Fibroblast of lung (primary cell): ENCODE results near the gene SYNPR. TPM values are rescaled to one million over a fixed set of nuclear protein-coding genes. Genes with fewer than 3 reads are reported as not detected.
"Not testable (repeated sequence)": the region's sequence is repeated elsewhere in the genome, so short reads cannot be mapped to it uniquely, and the experiment has no call there.

Source experiments
- DNase-seq, 2 donors: peaks; one replicate each; pipeline versions ENCODE4 v3.0.0 to v3.0.0-alpha.2; 2010; ENCODE audit warnings: low read depth in 2 of 2
- H2AFZ ChIP-seq: 2 replicates; pipeline ENCODE4 v1.5.1; 2012; ENCODE audit warnings: low read length, control low read depth, inconsistent platforms
- H3K27ac ChIP-seq: 2 replicates; pipeline ENCODE4 v1.5.1; 2011; ENCODE audit warnings: low read length, control low read depth; ENCODE audit not compliant: insufficient read depth
- H3K27me3 ChIP-seq: 2 replicates; pipeline ENCODE4 v1.5.1; 2011; ENCODE audit warnings: mild to moderate bottlenecking, low read length; ENCODE audit not compliant: control insufficient read depth, insufficient read depth
- H3K36me3 ChIP-seq: 2 replicates; pipeline ENCODE4 v1.5.1; 2011; ENCODE audit warnings: low read length; ENCODE audit not compliant: control insufficient read depth, insufficient read depth
- H3K4me1 ChIP-seq: 2 replicates; pipeline ENCODE4 v1.5.1; 2011; ENCODE audit warnings: low read length; ENCODE audit not compliant: control insufficient read depth, insufficient read depth; ENCODE audit errors: extremely low read depth
- H3K4me2 ChIP-seq: 2 replicates; pipeline ENCODE4 v1.5.1; 2011; ENCODE audit warnings: low read length, control low read depth; ENCODE audit not compliant: insufficient read depth; ENCODE audit errors: extremely low read depth
- H3K4me3 ChIP-seq, 4 experiments: fragments of 200-600 bp in 1 of 4; sonication (generic) in 1 of 4; replicated peaks in 1 of 4; 2 replicates each; pipeline ENCODE4 v1.5.1; 2011 to 2016; ENCODE audit warnings: low read length in 4 of 4, low read depth in 3 of 4, mild to moderate bottlenecking in 3 of 4, control low read depth in 2 of 4, inconsistent platforms in 1 of 4, mixed read lengths in 1 of 4; ENCODE audit not compliant: insufficient read depth in 1 of 4; ENCODE audit errors: control extremely low read depth in 1 of 4
- H3K79me2 ChIP-seq: 2 replicates; pipeline ENCODE4 v1.5.1; 2012; ENCODE audit warnings: mild to moderate bottlenecking, low read length, inconsistent platforms; ENCODE audit not compliant: control insufficient read depth, insufficient read depth
- H3K9ac ChIP-seq: 2 replicates; pipeline ENCODE4 v1.5.1; 2011; ENCODE audit warnings: mild to moderate bottlenecking, low read length, control low read depth; ENCODE audit not compliant: insufficient read depth
- H3K9me3 ChIP-seq: 2 replicates; pipeline ENCODE4 v1.5.1; 2012; ENCODE audit warnings: low read depth, low read length; ENCODE audit not compliant: control insufficient read depth, insufficient read depth
- H4K20me1 ChIP-seq: 2 replicates; pipeline ENCODE4 v1.5.1; 2011; ENCODE audit warnings: low read length; ENCODE audit not compliant: control insufficient read depth, insufficient read depth; ENCODE audit errors: extremely low read depth
- EZH2 ChIP-seq: IDR thresholded peaks from 2 replicates; pipeline ENCODE4 v1.5.1; 2012; ENCODE audit warnings: low read length, control low read depth, mild to moderate bottlenecking; ENCODE audit errors: missing control alignments
- polyA plus RNA-seq, 2 donors: library from polyadenylated mRNA; depleted of rRNA in 1 of 2; stranded (reverse) in 1 of 2; unstranded in 1 of 2; fragments of >200 nt; gene quantifications; 2 replicates each; pipeline ENCODE4 v1.2.1, GENCODE V29; 2011 to 2012; ENCODE audit warnings: missing spikeins in 1 of 2
- total RNA-seq: library from RNA; depleted of rRNA; stranded (reverse); fragments of >200 nt; gene quantifications from 2 replicates; pipeline ENCODE4 v1.2.1, GENCODE V29; 2014
- TF ChIP-seq, protein P1 (sequence below), 2 donors: IDR thresholded peaks in 1 of 2; conservative IDR thresholded peaks in 1 of 2; 1 replicate in 1 of 2; 2 replicates in 1 of 2; pipeline ENCODE4 v1.5.1; 2011 to 2012; ENCODE audit warnings: low read length in 2 of 2, control low read depth in 1 of 2, inconsistent platforms in 1 of 2, low read depth in 1 of 2, mild to moderate bottlenecking in 1 of 2

SYNPR gene
- total and polyA plus RNA-seq, 2 donors (not counting 1 experiment from before 2014, with no cell fraction given) = not detected

DNA sequence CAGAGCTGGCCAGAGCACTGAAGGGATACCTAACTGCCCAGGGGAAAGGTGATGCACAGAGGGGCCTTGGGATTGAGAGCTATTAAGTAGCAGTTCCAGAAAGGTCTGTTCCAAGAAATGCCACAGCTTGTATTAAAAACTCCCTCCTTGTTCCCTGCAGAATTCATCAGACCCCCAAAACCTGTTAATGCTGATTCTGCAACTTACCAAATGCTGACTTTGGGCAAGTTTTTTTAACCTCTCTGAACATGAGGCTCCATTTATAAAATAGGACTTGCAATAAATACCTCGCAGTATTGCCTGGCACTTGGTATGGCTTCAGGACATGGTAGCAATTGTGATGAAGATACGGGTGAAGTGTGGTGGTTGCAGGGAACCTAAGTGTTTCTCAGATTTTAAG is 30.1 kb upstream of the SYNPR start:
- Histone ChIP-seq H3K9ac (no peak overlapping the region), H3K4me3 (no peak overlapping the region), H3K9me3 (no peaks in the 10 kb centered on the region), H3K4me2 (no peak overlapping the region), H3K4me1 (no peaks in the 10 kb centered on the region), H2AFZ (no peak overlapping the region), H3K36me3 (no peaks in the 10 kb centered on the region), H3K27ac (no peak overlapping the region), H3K79me2 (no peaks in the 10 kb centered on the region), H4K20me1 (no peaks in the 10 kb centered on the region), H3K27me3 (no peaks in the 10 kb centered on the region)
- TF ChIP-seq, protein P1, sequence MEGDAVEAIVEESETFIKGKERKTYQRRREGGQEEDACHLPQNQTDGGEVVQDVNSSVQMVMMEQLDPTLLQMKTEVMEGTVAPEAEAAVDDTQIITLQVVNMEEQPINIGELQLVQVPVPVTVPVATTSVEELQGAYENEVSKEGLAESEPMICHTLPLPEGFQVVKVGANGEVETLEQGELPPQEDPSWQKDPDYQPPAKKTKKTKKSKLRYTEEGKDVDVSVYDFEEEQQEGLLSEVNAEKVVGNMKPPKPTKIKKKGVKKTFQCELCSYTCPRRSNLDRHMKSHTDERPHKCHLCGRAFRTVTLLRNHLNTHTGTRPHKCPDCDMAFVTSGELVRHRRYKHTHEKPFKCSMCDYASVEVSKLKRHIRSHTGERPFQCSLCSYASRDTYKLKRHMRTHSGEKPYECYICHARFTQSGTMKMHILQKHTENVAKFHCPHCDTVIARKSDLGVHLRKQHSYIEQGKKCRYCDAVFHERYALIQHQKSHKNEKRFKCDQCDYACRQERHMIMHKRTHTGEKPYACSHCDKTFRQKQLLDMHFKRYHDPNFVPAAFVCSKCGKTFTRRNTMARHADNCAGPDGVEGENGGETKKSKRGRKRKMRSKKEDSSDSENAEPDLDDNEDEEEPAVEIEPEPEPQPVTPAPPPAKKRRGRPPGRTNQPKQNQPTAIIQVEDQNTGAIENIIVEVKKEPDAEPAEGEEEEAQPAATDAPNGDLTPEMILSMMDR (conservative IDR thresholded peaks at IDR 0.05 in 1 of 2, IDR thresholded peaks at IDR 0.05 in 1 of 2; ENCODE audit: low read depth in 1 of 2, low read length in 2 of 2) = no peak
- no peak for TF ChIP-seq EZH2
- no peak for DNase-seq

DNA sequence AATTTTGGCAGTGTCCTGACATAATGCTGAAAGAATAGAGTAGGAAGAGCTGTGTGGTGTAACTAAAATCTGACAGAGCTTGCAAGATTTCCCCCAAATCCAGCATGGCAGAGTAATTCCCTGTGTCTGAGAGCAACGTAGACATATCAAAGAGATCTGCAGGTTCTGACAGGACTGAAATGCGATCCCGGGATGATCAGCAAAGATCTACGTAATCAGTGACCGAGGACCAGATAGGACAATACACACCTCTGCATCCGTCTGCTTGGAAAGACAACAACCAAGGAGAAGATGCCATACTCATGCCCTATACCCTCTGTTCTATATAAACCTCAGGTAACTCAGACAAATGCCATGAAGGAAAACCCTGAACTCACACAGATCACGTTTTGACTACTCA is 26.6 kb upstream of the SYNPR start:
- H3K4me3 ChIP-seq = no peak overlapping the region
- DNase-seq = no peak
- H3K4me2 ChIP-seq = no peak overlapping the region
- no peaks in the 10 kb centered on the region for H3K27me3 ChIP-seq
- H2AFZ ChIP-seq = no peak overlapping the region
- H3K27ac ChIP-seq = no peak overlapping the region
- no peaks in the 10 kb centered on the region for H4K20me1 ChIP-seq
- TF ChIP-seq, protein P1 (conservative IDR thresholded peaks at IDR 0.05 in 1 of 2, IDR thresholded peaks at IDR 0.05 in 1 of 2; ENCODE audit: low read depth in 1 of 2, low read length in 2 of 2) = no peak
- no peak for TF ChIP-seq EZH2
- no peaks in the 10 kb centered on the region for H3K36me3 ChIP-seq
- no peaks in the 10 kb centered on the region for H3K79me2 ChIP-seq
- no peaks in the 10 kb centered on the region for H3K9me3 ChIP-seq
- no peak overlapping the region for H3K9ac ChIP-seq
- H3K4me1 ChIP-seq = no peaks in the 10 kb centered on the region

DNA sequence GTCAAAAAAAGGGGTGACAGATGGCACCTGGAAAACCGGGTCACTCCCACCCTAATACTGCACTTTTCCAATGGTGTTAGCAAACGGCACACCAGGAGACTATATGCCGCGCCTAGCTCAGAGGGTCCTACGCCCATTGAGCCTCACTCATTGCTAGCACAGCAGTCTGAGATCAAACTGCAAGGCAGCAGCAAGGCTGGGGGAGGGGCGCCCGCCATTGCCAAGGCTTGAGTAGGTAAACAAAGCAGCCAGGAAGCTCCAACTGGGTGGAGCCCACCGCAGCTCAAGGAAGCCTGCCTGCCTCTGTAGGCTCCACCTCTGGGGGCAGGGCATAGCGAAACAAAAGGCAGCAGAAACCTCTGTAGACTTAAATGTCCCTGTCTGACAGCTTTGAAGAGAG is 22.3 kb upstream of the SYNPR start:
- H3K79me2 ChIP-seq, H4K20me1 ChIP-seq, H3K4me3 ChIP-seq, H3K36me3 ChIP-seq, H3K9ac ChIP-seq, H3K9me3 ChIP-seq, DNase-seq, H3K4me1 ChIP-seq, H3K4me2 ChIP-seq, H2AFZ ChIP-seq, H3K27ac ChIP-seq, H3K27me3 ChIP-seq: not testable (repeated sequence)
